ENCODE data around the gene RBM33.

- no peak for TF ChIP-seq YY1 (IDR thresholded peaks at IDR 0.05; ENCODE audit: insufficient read depth, insufficient read length)
- no peak for TF ChIP-seq ZNF274 (IDR thresholded peaks at IDR 0.05; ENCODE audit: low read depth, low read length)
Observed at GRCh38 chr7:155758348-155758747, 113.9 kb downstream of the RBM33 start.

Data from NT2/D1 (cell line).